Loucy (cell line): ENCODE measurements around the gene TMEM163.

Experiments used
- CTCF ChIP-seq: fragments of 200-600 bp; sonication (generic); conservative IDR thresholded peaks from 2 replicates; pipeline ENCODE4 v1.5.1; 2014; ENCODE audit warnings: mild to moderate bottlenecking, antibody characterized with exemption, low read length
- EZH2phosphoT487 ChIP-seq: fragments of 200-600 bp; IDR thresholded peaks from 2 replicates; pipeline ENCODE4 v1.6.1; 2018; ENCODE audit warnings: antibody characterized with exemption, mild to moderate bottlenecking, moderate library complexity, borderline replicate concordance

GRCh38 chr2:134689315-134689714 lies 29.5 kb downstream of the TMEM163 start:
- TF ChIP-seq CTCF (no peak), EZH2phosphoT487 (no peak)
